ENCODE data around the gene OPRPN. TPM values are rescaled to one million over a fixed set of nuclear protein-coding genes. Genes with fewer than 3 reads are reported as not detected.

The OPRPN gene
- total RNA-seq, 1 donor from 2014 or later = not detected

DNA sequence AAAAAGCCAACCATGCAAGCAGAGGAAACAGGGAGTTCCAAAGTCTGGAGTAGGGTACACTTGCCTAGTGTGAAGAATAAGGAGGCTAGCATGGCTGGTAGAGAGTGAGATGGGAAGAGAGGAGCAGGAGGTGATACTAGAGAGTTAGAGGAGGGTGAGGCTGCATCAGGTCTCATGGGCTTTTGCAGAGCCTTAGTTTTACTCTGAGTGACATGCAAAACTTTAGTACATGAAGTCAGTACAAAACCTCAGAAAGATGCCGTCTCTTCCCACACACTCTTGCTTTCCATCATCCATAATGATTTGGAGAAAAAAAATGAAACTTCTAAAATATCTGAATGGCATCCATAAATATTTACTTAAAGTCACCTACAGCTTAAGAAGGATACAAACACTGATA is 5.0 kb downstream of the OPRPN start:
- DNase-seq (ENCODE audit: low read depth) = no peak
- H3K4me3 ChIP-seq (ENCODE audit: low read depth, low read length) = no peak overlapping the region
- TF ChIP-seq, protein P1, sequence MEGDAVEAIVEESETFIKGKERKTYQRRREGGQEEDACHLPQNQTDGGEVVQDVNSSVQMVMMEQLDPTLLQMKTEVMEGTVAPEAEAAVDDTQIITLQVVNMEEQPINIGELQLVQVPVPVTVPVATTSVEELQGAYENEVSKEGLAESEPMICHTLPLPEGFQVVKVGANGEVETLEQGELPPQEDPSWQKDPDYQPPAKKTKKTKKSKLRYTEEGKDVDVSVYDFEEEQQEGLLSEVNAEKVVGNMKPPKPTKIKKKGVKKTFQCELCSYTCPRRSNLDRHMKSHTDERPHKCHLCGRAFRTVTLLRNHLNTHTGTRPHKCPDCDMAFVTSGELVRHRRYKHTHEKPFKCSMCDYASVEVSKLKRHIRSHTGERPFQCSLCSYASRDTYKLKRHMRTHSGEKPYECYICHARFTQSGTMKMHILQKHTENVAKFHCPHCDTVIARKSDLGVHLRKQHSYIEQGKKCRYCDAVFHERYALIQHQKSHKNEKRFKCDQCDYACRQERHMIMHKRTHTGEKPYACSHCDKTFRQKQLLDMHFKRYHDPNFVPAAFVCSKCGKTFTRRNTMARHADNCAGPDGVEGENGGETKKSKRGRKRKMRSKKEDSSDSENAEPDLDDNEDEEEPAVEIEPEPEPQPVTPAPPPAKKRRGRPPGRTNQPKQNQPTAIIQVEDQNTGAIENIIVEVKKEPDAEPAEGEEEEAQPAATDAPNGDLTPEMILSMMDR (conservative IDR thresholded peaks at IDR 0.05; ENCODE audit: low read depth, low read length) = no peak

DNA sequence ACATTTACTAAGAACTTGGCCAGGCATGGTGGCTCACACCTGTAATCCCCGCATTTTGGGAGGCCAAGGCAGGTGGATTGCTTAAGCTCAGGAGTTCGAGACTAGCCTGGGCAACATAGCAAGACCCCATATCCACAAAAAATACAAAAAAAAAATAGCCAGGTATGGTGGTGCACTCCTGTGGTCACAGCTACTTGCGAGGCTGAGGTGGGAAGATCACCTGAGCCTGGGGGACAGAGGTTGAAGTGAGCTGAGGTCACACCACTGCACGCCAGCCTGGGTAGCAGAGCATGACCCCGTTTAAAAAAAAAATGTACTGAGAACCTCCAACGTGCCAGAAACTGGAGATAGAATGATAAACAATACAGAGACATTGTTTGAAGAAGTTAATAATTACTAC is 8.0 kb downstream of the OPRPN start:
- TF ChIP-seq, protein P1 (conservative IDR thresholded peaks at IDR 0.05; ENCODE audit: low read depth, low read length) = no peak
- H3K4me3 ChIP-seq (ENCODE audit: low read depth, low read length) = no peak overlapping the region
- no peak for DNase-seq (ENCODE audit: low read depth)

DNA sequence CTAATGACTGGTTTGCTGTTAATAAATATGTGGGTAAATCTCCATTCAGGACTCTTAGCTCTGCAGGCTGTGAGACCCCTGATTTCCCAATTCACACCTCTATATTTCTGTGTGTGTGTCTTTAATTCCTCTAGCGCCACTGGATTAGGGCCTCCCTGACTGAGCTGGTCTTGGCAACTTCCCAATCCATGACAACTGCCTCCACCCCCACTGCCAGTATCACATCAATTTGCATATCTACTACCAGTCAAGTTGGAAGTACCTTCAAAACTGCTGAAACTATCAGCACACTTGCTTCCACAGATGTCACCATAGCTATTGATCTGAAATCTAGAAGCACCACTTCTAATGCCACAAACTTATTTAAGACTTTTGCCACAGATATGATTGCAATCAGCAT is 27.6 kb downstream of the OPRPN start:
- DNase-seq (ENCODE audit: low read depth) = no peak
- TF ChIP-seq, protein P1 (conservative IDR thresholded peaks at IDR 0.05; ENCODE audit: low read depth, low read length) = no peak
- H3K4me3 ChIP-seq (ENCODE audit: low read depth, low read length) = no peak overlapping the region

DNA sequence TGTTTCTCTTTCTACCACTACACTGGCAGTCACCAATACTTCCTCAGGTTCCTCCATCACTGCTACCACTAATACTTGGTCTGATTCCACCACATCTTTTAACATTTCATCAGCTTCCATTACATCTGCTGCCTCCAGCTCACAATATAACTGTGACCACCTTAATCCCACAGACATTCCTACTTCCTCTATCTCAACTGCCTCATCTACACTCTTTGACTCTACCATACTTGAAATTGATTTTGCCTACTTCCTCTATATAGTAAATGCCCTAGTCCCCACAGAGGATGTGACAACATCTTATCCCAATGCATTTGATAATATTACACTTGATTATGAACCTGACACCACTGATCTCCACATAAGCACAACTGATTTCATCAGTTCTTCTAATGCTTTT is 29.0 kb downstream of the OPRPN start:
- H3K4me3 ChIP-seq (ENCODE audit: low read depth, low read length) = no peak overlapping the region
- no peak for DNase-seq (ENCODE audit: low read depth)
- TF ChIP-seq, protein P1 (conservative IDR thresholded peaks at IDR 0.05; ENCODE audit: low read depth, low read length) = no peak

DNA sequence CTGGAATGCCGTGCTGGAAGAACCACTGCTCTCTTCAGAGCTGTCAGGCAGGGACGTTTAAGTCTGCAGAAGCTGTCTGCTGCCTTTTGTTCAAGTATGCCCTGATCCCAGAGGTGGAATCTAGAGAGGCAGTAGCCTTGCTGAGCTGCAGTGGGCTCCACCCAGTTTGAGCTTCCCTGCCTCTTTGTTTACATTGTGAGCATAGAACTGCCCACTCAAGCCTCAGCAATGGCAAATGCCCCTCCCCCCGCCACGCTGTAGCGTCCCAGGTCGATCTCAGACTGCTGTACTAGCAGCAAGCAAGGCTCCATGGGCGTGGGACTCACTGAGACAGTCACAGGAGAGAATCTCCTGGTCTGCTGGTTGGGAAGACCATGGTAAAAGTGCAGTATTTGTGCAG is 39.5 kb downstream of the OPRPN start:
- DNase-seq (ENCODE audit: low read depth) = no peak
- no peak overlapping the region for H3K4me3 ChIP-seq (ENCODE audit: low read depth, low read length)
- TF ChIP-seq, protein P1 (conservative IDR thresholded peaks at IDR 0.05; ENCODE audit: low read depth, low read length) = no peak

DNA sequence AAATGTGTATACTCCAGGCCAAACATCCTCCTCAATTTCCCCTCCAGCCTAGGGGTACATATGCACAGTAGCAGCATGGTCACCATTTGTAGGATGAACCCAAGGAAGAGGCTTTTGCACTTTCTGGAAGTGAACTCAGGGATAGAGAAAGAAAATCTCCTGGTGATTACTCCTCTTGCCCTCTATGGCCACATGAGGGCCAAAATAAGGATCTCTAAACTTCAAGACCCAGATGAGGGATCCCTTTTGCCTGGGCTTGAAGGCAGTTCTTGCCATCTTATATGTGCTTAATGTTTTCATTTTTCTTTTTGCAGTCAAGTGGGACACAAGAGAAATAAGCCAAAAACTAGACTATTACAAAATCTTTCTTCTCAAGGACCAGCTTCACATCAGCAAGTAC is 44.7 kb downstream of the OPRPN start:
- H3K4me3 ChIP-seq (ENCODE audit: low read depth, low read length) = no peak overlapping the region
- DNase-seq (ENCODE audit: low read depth) = no peak
- TF ChIP-seq, protein P1 (conservative IDR thresholded peaks at IDR 0.05; ENCODE audit: low read depth, low read length) = no peak

DNA sequence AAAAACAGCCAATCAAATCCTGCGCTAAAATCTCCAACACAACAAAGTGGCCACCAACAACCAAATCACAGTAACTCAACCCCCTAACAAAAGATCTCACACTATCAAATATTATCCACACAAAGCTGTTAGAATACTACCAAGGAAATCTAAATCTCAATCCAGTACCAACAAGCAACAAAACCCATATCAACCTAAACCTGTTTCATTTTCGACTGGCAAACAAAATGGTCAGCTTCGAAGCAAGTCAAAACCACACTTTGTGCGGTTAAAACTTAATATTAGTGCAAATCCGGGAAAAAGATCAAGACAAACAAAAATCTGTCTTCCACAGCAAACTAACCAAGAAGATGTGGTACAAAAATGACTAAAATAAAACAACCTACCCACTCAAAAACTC is 45.6 kb downstream of the OPRPN start:
- H3K4me3 ChIP-seq (ENCODE audit: low read depth, low read length) = no peak overlapping the region
- TF ChIP-seq, protein P1 (conservative IDR thresholded peaks at IDR 0.05; ENCODE audit: low read depth, low read length) = no peak
- no peak for DNase-seq (ENCODE audit: low read depth)

Data from epithelial cell of proximal tubule (primary cell).